Endothelial cell (in vitro differentiated cells): ENCODE data around the gene IL4. TPM values are rescaled to one million over a fixed set of nuclear protein-coding genes. Genes with fewer than 3 reads are reported as not detected.

Experiments
- DNase-seq: peaks from one replicate; pipeline ENCODE4 v3.0.0; 2021; ENCODE audit warnings: low spot score
- H3K27ac Mint-ChIP-seq: one replicate; pipeline ENCODE4 v1.8.0; 2021; ENCODE audit warnings: mixed read lengths, inconsistent platforms; ENCODE audit not compliant: unreplicated experiment
- H3K27me3 Mint-ChIP-seq: one replicate; pipeline ENCODE4 v1.8.0; 2021; ENCODE audit warnings: mild to moderate bottlenecking, moderate library complexity, mixed read lengths, inconsistent platforms; ENCODE audit not compliant: unreplicated experiment
- H3K36me3 Mint-ChIP-seq: one replicate; pipeline ENCODE4 v1.8.0; 2021; ENCODE audit warnings: mild to moderate bottlenecking, low read depth, mixed read lengths, inconsistent platforms; ENCODE audit not compliant: unreplicated experiment
- H3K4me1 Mint-ChIP-seq: one replicate; pipeline ENCODE4 v1.8.0; 2021; ENCODE audit warnings: mild to moderate bottlenecking, mixed read lengths, inconsistent platforms; ENCODE audit not compliant: unreplicated experiment
- H3K4me3 Mint-ChIP-seq: one replicate; pipeline ENCODE4 v1.8.0; 2021; ENCODE audit warnings: mild to moderate bottlenecking, mixed read lengths, inconsistent platforms; ENCODE audit not compliant: unreplicated experiment
- H3K9me3 Mint-ChIP-seq: one replicate; pipeline ENCODE4 v1.8.0; 2021; ENCODE audit warnings: mixed read lengths, inconsistent platforms; ENCODE audit not compliant: unreplicated experiment
- total RNA-seq: library from RNA; stranded (reverse); fragmentation: NEBNext Ultra II Directional; extraction: Animal tissue kit (Norgen Biotek cat#: 25700); gene quantifications from one replicate; pipeline ENCODE4 v1.2.1, GENCODE V29; 2021; ENCODE audit not compliant: unreplicated experiment
- TF ChIP-seq, protein P1 (sequence below): fragments of 200-600 bp; sonication (generic); IDR thresholded peaks from one replicate; pipeline ENCODE4 v1.5.0; 2021; ENCODE audit warnings: antibody characterized with exemption; ENCODE audit not compliant: unreplicated experiment

Gene IL4
- total RNA-seq, 1 donor from 2014 or later, result not detected

DNA sequence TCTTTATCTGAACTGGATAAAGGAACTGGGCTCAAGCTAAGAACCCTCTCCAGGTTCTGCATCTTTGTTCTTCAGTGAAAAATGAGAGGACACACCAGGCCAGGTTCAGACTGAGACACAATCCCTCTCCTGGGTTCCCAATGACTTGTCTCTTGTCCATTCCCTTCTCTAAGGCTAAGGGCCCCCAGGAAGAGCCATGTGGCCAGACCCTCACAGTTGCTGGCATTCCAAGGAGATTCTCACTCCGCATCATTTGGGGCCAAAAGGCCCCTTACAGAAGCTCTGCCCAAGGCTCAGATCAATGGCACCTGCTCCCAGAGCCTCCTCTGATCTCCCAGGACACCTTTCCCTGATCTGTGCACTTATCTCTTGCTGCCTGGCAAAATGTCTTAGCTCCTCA, 4.9 kb downstream of the IL4 start:
- peaks cover 6% of the 10 kb centered on the region for H3K4me1 Mint-ChIP-seq
- peaks cover 4% of the 10 kb centered on the region for H3K36me3 Mint-ChIP-seq
- DNase-seq, result no peak
- H3K27me3 Mint-ChIP-seq, result no peaks in the 10 kb centered on the region
- H3K4me3 Mint-ChIP-seq, result no peak overlapping the region
- H3K9me3 Mint-ChIP-seq, result no peaks in the 10 kb centered on the region
- H3K27ac Mint-ChIP-seq, result no peak overlapping the region
- TF ChIP-seq, protein P1, sequence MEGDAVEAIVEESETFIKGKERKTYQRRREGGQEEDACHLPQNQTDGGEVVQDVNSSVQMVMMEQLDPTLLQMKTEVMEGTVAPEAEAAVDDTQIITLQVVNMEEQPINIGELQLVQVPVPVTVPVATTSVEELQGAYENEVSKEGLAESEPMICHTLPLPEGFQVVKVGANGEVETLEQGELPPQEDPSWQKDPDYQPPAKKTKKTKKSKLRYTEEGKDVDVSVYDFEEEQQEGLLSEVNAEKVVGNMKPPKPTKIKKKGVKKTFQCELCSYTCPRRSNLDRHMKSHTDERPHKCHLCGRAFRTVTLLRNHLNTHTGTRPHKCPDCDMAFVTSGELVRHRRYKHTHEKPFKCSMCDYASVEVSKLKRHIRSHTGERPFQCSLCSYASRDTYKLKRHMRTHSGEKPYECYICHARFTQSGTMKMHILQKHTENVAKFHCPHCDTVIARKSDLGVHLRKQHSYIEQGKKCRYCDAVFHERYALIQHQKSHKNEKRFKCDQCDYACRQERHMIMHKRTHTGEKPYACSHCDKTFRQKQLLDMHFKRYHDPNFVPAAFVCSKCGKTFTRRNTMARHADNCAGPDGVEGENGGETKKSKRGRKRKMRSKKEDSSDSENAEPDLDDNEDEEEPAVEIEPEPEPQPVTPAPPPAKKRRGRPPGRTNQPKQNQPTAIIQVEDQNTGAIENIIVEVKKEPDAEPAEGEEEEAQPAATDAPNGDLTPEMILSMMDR, result no peak

DNA sequence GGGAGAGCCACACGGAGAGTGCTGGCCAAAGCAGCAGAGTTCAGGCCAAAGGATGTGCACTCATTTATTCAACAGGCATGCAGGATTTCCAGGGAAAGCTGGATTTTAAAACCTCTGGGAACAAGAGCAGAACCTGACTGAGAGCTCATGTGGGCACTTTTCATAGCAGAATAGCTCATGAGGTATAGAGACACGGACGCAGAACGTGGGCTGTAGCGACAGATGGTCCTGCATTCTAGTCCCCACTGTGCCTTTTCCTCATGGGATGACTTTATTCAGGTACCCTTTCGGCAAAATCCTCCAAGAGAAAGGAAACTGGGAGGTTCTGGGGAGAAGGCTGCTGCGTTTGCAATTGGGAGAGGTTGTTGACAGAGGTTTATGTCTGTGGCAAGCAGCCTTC, 5.4 kb downstream of the IL4 start:
- Mint-ChIP-seq H3K9me3 (no peaks in the 10 kb centered on the region), H3K27ac (no peak overlapping the region), H3K4me1 (peaks cover 6% of the 10 kb centered on the region), H3K36me3 (peaks cover 4% of the 10 kb centered on the region), H3K4me3 (no peak overlapping the region), H3K27me3 (no peaks in the 10 kb centered on the region)
- TF ChIP-seq, protein P1, result no peak
- no peak for DNase-seq

DNA sequence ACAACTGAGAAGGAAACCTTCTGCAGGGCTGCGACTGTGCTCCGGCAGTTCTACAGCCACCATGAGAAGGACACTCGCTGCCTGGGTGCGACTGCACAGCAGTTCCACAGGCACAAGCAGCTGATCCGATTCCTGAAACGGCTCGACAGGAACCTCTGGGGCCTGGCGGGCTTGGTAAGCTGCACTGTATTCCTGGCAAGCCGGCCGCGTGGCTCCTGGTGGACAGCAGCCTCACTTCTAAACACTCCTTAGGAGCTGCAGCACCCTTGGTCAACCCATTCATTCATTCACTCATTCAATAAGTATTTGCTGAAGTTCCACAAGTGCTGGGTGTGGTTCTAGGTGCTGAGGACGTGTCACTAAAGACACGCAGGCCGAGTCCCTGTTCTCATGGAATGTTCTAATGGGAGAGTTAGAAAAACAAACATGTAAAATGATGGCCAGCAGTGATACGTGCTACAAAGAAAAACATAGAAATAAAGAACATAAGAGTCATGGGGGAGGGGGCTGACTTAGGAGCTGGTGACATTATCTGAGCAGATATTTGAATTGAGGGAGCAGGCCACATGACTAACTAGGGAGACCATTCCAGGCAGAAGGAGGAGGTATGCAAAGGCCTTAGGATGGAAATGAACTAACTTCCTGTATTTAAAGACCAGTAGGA, 6.1 kb downstream of the IL4 start:
- Mint-ChIP-seq H3K27me3 (no peaks in the 10 kb centered on the region), H3K4me3 (peak overlapping the region; percentile 40), H3K27ac (no peak overlapping the region), H3K36me3 (peaks cover 4% of the 10 kb centered on the region), H3K4me1 (peaks cover 6% of the 10 kb centered on the region), H3K9me3 (no peaks in the 10 kb centered on the region)
- TF ChIP-seq, protein P1, result no peak
- no peak for DNase-seq

DNA sequence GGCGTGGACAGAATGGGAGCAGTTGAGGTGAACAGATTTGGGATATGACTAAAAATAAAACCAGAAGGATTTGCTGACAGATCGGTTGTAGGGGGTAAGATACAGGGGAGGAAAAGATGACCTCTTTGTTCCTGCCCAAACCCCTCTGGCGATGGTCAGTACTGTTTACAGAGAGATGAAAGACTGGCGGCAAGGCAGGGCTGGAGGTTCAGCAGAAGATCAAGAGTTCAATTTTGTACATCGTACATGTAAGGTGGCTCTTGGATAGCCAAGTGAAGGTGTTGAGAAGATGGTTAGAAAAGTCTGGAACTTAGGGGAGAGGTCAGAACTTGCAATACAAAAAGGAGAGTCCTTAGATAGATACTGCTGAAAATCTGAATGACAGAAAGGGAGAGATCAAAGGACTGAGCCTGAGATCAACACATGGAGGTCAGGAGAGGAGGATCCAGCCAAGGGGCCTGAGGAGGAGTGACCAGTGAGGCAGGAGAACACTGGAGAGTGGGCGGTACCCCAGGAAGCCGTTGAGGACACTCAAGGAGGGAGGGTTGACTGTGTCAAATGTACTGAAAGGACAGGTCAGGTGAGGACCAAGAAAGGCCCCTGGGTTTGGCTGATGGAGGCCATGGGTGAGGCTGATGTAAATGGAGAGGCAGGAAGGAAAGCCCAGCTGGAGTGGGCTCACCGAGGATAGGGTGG, 7.1 kb downstream of the IL4 start:
- Mint-ChIP-seq H3K27ac (no peak overlapping the region), H3K9me3 (no peaks in the 10 kb centered on the region), H3K4me1 (peaks cover 11% of the 10 kb centered on the region), H3K27me3 (no peaks in the 10 kb centered on the region), H3K36me3 (peaks cover 4% of the 10 kb centered on the region), H3K4me3 (no peak overlapping the region)
- TF ChIP-seq, protein P1, result no peak
- no peak for DNase-seq

DNA sequence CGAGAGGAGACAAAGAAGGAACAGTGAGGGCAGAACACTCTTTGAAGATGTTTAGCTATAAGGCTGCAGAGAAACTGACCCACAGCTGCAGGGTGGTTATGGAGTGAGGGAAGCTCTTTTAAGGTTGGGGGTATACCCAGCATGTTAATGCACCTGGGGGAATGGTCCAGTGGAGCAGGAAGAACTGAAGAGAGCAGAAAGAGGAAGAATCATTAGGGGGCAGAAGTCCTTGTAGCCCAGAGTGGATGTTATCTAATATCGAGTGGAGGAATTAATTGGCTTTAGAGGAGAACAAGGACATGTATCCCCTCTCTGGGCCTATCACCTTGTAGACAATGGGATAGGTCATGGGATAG, 7.7 kb downstream of the IL4 start:
- peaks cover 4% of the 10 kb centered on the region for H3K36me3 Mint-ChIP-seq
- H3K4me1 Mint-ChIP-seq, result peaks cover 14% of the 10 kb centered on the region
- no peak overlapping the region for H3K4me3 Mint-ChIP-seq
- DNase-seq, result no peak
- no peak overlapping the region for H3K27ac Mint-ChIP-seq
- H3K27me3 Mint-ChIP-seq, result no peaks in the 10 kb centered on the region
- H3K9me3 Mint-ChIP-seq, result no peaks in the 10 kb centered on the region
- TF ChIP-seq, protein P1, result no peak
